K562 (cell line): ENCODE measurements around the gene PBRM1. TPM values are rescaled to one million over a fixed set of nuclear protein-coding genes. Genes with fewer than 3 reads are reported as not detected.

ENCODE experiments used
- ATAC-seq: fragments of 200-7000 bp; cut with Tn5 transposase; 3 replicates; pipeline ENCODE4 v1.9.1; 2020; ENCODE audit warnings: moderate library complexity
- BruUV-seq: library from RNA; stranded (reverse); fragments of 400-500 nt; replicated peaks from 2 replicates; lab custom pipeline; 2021; lab: Mats Ljungman, UMichigan
- CTCF ChIA-PET: fragments of 300-600 bp; formaldehyde crosslinking; extraction: SDS; loops from one replicate; lab custom pipeline; 2021; ENCODE audit warnings: low intra/inter-chr PET ratio; lab: Yijun Ruan, JAX
- POLR2A ChIA-PET: fragments of 300-600, 350-650 bp; sonication (Branson Sonifier 250); formaldehyde crosslinking; extraction: SDS; loops from one replicate; lab custom pipeline; 2021; ENCODE audit warnings: antibody characterized with exemption, inconsistent platforms; lab: Yijun Ruan, JAX
- DNase-seq, 4 experiments: peaks; one replicate each; pipeline versions ENCODE4 v3.0.0 to v3.0.0-alpha.2; 2011 to 2018; ENCODE audit warnings: low spot score in 3 of 4, mixed read lengths in 3 of 4; ENCODE audit errors: extremely low read depth in 1 of 4
- FAIRE-seq: peaks from 2 replicates; lab custom pipeline; 2011; peaks lifted over from hg19 to GRCh38; lab: Jason Lieb, UNC
- H2AFZ ChIP-seq: 2 replicates; pipeline ENCODE4 v1.6.0; 2011; ENCODE audit warnings: low read depth, low read length, control low read depth, inconsistent platforms
- H3K27ac ChIP-seq: fragments of 200-600 bp; 3 replicates; pipeline ENCODE4 v1.8.0; 2011; ENCODE audit warnings: low read depth, mild to moderate bottlenecking, control low read depth, inconsistent platforms, low read length, moderate library complexity, mixed read lengths; ENCODE audit errors: extremely low read depth
- H3K27me3 ChIP-seq, 2 experiments: fragments of 300-600 bp in 1 of 2; 2 replicates in 1 of 2; 3 replicates in 1 of 2; pipeline versions ENCODE4 v1.6.0 to v1.8.0; 2011; ENCODE audit warnings: inconsistent platforms in 2 of 2, low read length in 2 of 2, mild to moderate bottlenecking in 1 of 2, mixed read lengths in 1 of 2, moderate library complexity in 1 of 2; ENCODE audit not compliant: control insufficient read depth in 2 of 2, insufficient read depth in 2 of 2
- H3K36me3 ChIP-seq: fragments of 300-600 bp; 3 replicates; pipeline ENCODE4 v1.8.0; 2011; ENCODE audit warnings: mild to moderate bottlenecking, low read length, inconsistent platforms; ENCODE audit not compliant: control insufficient read depth, insufficient read depth
- H3K4me1 ChIP-seq, 2 experiments: fragments of 200-600 bp in 1 of 2; replicated peaks in 1 of 2; 2 replicates in 1 of 2; 3 replicates in 1 of 2; pipeline versions ENCODE4 v1.5.1 to v1.8.0; 2011; ENCODE audit warnings: inconsistent platforms in 2 of 2, low read length in 2 of 2, mild to moderate bottlenecking in 1 of 2, mixed read lengths in 1 of 2, moderate library complexity in 1 of 2; ENCODE audit not compliant: control insufficient read depth in 2 of 2, insufficient read depth in 2 of 2
- H3K4me2 ChIP-seq: 2 replicates; pipeline ENCODE4 v1.6.1; 2011; ENCODE audit warnings: low read length, control low read depth, inconsistent platforms, mixed read lengths; ENCODE audit not compliant: insufficient read depth
- H3K4me3 ChIP-seq: fragments of 200-600 bp; sonication (generic), shearing (Covaris generic); 2 replicates; pipeline ENCODE4 v1.5.1; 2016; ENCODE audit warnings: control low read depth, inconsistent platforms
- H3K79me2 ChIP-seq: fragments of 200-600 bp; 3 replicates; pipeline ENCODE4 v1.8.0; 2011; ENCODE audit warnings: low read length, inconsistent platforms; ENCODE audit not compliant: control insufficient read depth, insufficient read depth
- H3K9ac ChIP-seq, 2 experiments: 2 replicates each; pipeline versions ENCODE4 v1.6.0 to v1.6.1; 2011; ENCODE audit warnings: low read depth in 2 of 2, low read length in 2 of 2, control low read depth in 1 of 2, inconsistent platforms in 1 of 2, mild to moderate bottlenecking in 1 of 2, mixed read lengths in 1 of 2; ENCODE audit not compliant: insufficient read depth in 1 of 2
- H3K9me1 ChIP-seq: one replicate; pipeline ENCODE4 v1.6.0; 2011; ENCODE audit warnings: inconsistent platforms, mild to moderate bottlenecking, low read length, moderate library complexity; ENCODE audit not compliant: control insufficient read depth, insufficient read depth
- H3K9me3 ChIP-seq: replicated peaks from 2 replicates; pipeline ENCODE4 v1.5.1; 2011; ENCODE audit warnings: low read depth, low read length, inconsistent platforms; ENCODE audit not compliant: control insufficient read depth, insufficient read depth
- H4K20me1 ChIP-seq: replicated peaks from 2 replicates; pipeline ENCODE4 v1.6.1; 2011; ENCODE audit warnings: low read length, inconsistent platforms, mixed read lengths; ENCODE audit not compliant: control insufficient read depth, insufficient read depth
- KAT8 ChIP-seq: fragments of 450-650 bp; IDR thresholded peaks from 2 replicates; pipeline ENCODE4 v1.6.1; 2016; ENCODE audit warnings: low read depth, mild to moderate bottlenecking
- MCM5 ChIP-seq: fragments of 450-650 bp; IDR thresholded peaks from 2 replicates; pipeline ENCODE4 v1.6.1; 2016; ENCODE audit warnings: low read depth
- ZNF436 ChIP-seq: fragments of 250-450, 450-650 bp; sonication (Bioruptor Pico); formaldehyde crosslinking; IDR thresholded peaks from 2 replicates; pipeline ENCODE4 v1.7.0; 2020; ENCODE audit warnings: mild to moderate bottlenecking
- WGBS: fragments of 100-300 bp; shearing (Covaris generic); methylation state at CpG from one replicate; pipeline ENCODE4 v1.1.6; 2016; ENCODE audit warnings: low coverage, mixed read lengths; ENCODE audit not compliant: insufficient coverage; ENCODE audit errors: missing lambda C conversion rate; 5-methylcytosine and 5-hydroxymethylcytosine counted together
- in situ Hi-C: fragments of 300-500 bp; cut with MboI; formaldehyde crosslinking; loops from 4 replicates; pipeline ENCODE4 v1.15.0; 2018; ENCODE audit warnings: inconsistent platforms, mixed read lengths
- intact Hi-C: fragments of 100-400 bp; cut with micrococcal nuclease; formaldehyde crosslinking; loops from 2 replicates; pipeline ENCODE4 v1.14.2; 2022
- polyA plus RNA-seq, 8 experiments: library from polyadenylated mRNA; depleted of rRNA in 4 of 8; stranded (reverse) in 5 of 8; unstranded in 3 of 8; fragments of >200 nt; fragmentation: Nextera tagmentation in 2 of 8; fragmentation: Illumina TruSeq in 1 of 8; extraction: Ambion mirVana in 2 of 8; extraction: Trizol in 1 of 8; gene quantifications; 2 replicates each; pipeline versions ENCODE4 v1.2.1 to v1.2.3, GENCODE V29; 2011 to 2014; ENCODE audit warnings: inconsistent platforms in 1 of 8, missing spikeins in 1 of 8
- total RNA-seq, 7 experiments: library from RNA; depleted of rRNA in 6 of 7; stranded (reverse); fragments of >200 nt in 6 of 7; fragmentation: Illumina TruSeq in 2 of 7; extraction: Trizol in 2 of 7; gene quantifications; 2 replicates each; pipeline versions ENCODE4 v1.2.1 to v1.2.3, GENCODE V29; 2011 to 2021; ENCODE audit warnings: low replicate concordance in 1 of 7
- TF ChIP-seq, protein P1 (sequence below): fragments of 450-650 bp; conservative IDR thresholded peaks from 2 replicates; pipeline ENCODE4 v1.6.1; 2016; ENCODE audit warnings: missing genetic modification characterization, low read depth, mild to moderate bottlenecking, missing compliant biosample characterization, moderate library complexity
- TF ChIP-seq, protein P2 (sequence below): fragments of 450-650 bp; IDR thresholded peaks from 2 replicates; pipeline ENCODE4 v1.6.1; 2016; ENCODE audit warnings: low read depth

Gene PBRM1
- total and polyA plus RNA-seq, 9 of the 15 experiments (the other 6 are each of a cell fraction or from before 2014, with no cell fraction given) = 3.9 to 31.8 (median 19.0) TPM

- TF ChIP-seq ZNF436 = no peak
Observed at GRCh38 chr3:52515192-52515591, 170.5 kb downstream of the PBRM1 start (continued).

DNA sequence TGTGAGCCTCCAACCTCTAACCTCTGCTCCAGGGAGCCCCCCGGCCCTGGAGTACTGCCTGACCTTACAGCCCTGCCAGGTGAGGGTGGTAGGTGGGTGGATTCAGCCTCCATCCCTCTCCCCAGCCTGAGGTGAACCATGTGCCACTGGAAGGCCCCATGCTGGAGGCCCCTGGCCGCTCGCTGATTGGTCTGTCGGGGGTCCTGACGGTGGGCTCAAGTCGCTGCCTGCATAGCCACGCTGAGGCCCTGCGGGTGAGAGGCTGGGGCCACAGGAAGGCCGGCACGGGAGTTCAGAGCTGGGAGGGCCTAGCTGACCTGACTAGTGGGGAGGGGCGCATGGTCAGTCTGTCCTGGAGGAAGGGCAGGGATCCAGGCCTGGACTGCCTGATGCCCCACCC, 171.1 kb downstream of the PBRM1 start:
- no peak overlapping the region for H3K4me3 ChIP-seq
- no peak overlapping the region for H3K4me2 ChIP-seq
- peaks cover 0 to 36% of the 10 kb centered on the region in 2 experiments; a peak in 2 of 5 replicates for H3K27me3 ChIP-seq
- no TSS peak for BruUV-seq
- peak overlapping the region in 1 of 2 experiments; percentile 26; a peak in 1 of 4 replicates for H3K9ac ChIP-seq
- ATAC-seq (no peak), FAIRE-seq (no peak), DNase-seq (no peak)
- H3K79me2 ChIP-seq = no peaks in the 10 kb centered on the region
- 32% methylated on average over 5 of the region's 11 CpGs for WGBS
- H3K27ac ChIP-seq = no peak overlapping the region
- no peaks in the 10 kb centered on the region for H3K9me3 ChIP-seq
- no peaks in the 10 kb centered on the region for H4K20me1 ChIP-seq
- intact Hi-C loops (no loop called here), in situ Hi-C loops (no loop called here)
- H3K36me3 ChIP-seq = no peaks in the 10 kb centered on the region
- CTCF ChIA-PET = no interaction called here
- POLR2A ChIA-PET = interaction anchor here (0.6 kb wide), 1 partner anchor 45 kb away, joined by 3 read pairs; no protein-coding TSS in a partner anchor
- H2AFZ ChIP-seq = no peak overlapping the region
- H3K4me1 ChIP-seq = peaks cover 12 to 57% of the 10 kb centered on the region in 2 experiments; a peak in 4 of 5 replicates
- TF ChIP-seq, protein P1, sequence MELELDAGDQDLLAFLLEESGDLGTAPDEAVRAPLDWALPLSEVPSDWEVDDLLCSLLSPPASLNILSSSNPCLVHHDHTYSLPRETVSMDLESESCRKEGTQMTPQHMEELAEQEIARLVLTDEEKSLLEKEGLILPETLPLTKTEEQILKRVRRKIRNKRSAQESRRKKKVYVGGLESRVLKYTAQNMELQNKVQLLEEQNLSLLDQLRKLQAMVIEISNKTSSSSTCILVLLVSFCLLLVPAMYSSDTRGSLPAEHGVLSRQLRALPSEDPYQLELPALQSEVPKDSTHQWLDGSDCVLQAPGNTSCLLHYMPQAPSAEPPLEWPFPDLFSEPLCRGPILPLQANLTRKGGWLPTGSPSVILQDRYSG (tag) = no peak
- TF ChIP-seq, protein P2, sequence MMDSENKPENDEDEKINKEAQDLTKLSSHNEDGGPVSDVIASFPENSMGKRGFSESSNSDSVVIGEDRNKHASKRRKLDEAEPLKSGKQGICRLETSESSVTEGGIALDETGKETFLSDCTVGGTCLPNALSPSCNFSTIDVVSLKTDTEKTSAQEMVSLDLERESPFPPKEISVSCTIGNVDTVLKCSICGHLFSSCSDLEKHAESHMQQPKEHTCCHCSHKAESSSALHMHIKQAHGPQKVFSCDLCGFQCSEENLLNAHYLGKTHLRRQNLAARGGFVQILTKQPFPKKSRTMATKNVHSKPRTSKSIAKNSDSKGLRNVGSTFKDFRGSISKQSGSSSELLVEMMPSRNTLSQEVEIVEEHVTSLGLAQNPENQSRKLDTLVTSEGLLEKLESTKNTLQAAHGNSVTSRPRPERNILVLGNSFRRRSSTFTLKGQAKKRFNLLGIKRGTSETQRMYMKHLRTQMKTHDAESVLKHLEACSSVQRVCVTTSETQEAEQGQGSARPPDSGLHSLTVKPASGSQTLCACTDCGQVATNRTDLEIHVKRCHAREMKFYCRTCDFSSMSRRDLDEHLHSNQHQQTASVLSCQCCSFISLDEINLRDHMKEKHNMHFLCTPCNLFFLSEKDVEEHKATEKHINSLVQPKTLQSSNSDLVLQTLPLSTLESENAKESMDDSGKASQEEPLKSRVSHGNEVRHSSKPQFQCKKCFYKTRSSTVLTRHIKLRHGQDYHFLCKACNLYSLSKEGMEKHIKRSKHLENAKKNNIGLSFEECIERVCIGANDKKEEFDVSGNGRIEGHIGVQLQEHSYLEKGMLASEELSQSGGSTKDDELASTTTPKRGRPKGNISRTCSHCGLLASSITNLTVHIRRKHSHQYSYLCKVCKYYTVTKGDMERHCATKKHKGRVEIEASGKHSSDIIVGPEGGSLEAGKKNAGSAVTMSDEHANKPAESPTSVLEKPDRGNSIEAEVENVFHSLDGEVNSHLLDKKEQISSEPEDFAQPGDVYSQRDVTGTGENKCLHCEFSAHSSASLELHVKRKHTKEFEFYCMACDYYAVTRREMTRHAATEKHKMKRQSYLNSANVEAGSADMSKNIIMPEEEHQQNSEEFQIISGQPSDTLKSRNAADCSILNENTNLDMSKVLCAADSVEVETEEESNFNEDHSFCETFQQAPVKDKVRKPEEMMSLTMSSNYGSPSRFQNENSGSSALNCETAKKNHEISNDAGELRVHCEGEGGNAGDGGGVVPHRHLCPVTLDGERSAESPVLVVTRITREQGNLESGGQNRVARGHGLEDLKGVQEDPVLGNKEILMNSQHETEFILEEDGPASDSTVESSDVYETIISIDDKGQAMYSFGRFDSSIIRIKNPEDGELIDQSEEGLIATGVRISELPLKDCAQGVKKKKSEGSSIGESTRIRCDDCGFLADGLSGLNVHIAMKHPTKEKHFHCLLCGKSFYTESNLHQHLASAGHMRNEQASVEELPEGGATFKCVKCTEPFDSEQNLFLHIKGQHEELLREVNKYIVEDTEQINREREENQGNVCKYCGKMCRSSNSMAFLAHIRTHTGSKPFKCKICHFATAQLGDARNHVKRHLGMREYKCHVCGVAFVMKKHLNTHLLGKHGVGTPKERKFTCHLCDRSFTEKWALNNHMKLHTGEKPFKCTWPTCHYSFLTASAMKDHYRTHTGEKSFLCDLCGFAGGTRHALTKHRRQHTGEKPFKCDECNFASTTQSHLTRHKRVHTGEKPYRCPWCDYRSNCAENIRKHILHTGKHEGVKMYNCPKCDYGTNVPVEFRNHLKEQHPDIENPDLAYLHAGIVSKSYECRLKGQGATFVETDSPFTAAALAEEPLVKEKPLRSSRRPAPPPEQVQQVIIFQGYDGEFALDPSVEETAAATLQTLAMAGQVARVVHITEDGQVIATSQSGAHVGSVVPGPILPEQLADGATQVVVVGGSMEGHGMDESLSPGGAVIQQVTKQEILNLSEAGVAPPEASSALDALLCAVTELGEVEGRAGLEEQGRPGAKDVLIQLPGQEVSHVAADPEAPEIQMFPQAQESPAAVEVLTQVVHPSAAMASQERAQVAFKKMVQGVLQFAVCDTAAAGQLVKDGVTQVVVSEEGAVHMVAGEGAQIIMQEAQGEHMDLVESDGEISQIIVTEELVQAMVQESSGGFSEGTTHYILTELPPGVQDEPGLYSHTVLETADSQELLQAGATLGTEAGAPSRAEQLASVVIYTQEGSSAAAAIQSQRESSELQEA = no peak
- no peak for TF ChIP-seq MCM5
- no peak for TF ChIP-seq KAT8
- no peaks in the 10 kb centered on the region for H3K9me1 ChIP-seq
